IMR-90 (cell line): ENCODE data around the gene USP24. TPM values are rescaled to one million over a fixed set of nuclear protein-coding genes. Genes with fewer than 3 reads are reported as not detected.

Source experiments
- ATAC-seq: fragments of 200-7000 bp; cut with Tn5 transposase; 2 replicates; pipeline ENCODE4 v1.9.1; 2020; ENCODE audit warnings: low read depth, mild to moderate bottlenecking, moderate library complexity
- BruUV-seq: library from RNA; stranded (reverse); fragments of 400-500 nt; replicated peaks from 2 replicates; lab custom pipeline; 2021; lab: Mats Ljungman, UMichigan
- CTCF ChIA-PET: fragments of 300-600 bp; formaldehyde crosslinking; extraction: SDS; loops from one replicate; lab custom pipeline; 2021; ENCODE audit warnings: antibody characterized with exemption; lab: Yijun Ruan, JAX
- POLR2A ChIA-PET: fragments of 300-600 bp; sonication (Branson Sonifier 250); formaldehyde crosslinking; loops from one replicate; lab custom pipeline; 2022; ENCODE audit warnings: antibody characterized with exemption; ENCODE audit not compliant: unreplicated experiment; lab: Charles Lee
- DNase-seq: peaks from one replicate; pipeline ENCODE4 v3.0.0; 2013
- H2AFZ ChIP-seq: replicated peaks from 2 replicates; pipeline ENCODE3; 2013; ENCODE audit warnings: low read length, mild to moderate bottlenecking; ENCODE audit not compliant: poor library complexity
- H2AK5ac ChIP-seq: 2 replicates; pipeline ENCODE4 v1.6.1; 2013; ENCODE audit warnings: low read depth, low read length, inconsistent platforms
- H2AK9ac ChIP-seq: replicated peaks from 2 replicates; pipeline ENCODE3; 2013; ENCODE audit warnings: mild to moderate bottlenecking, low read depth, low read length, moderate library complexity; ENCODE audit not compliant: poor library complexity
- H2BK120ac ChIP-seq: 2 replicates; pipeline ENCODE4 v1.6.1; 2013; ENCODE audit warnings: low read depth, low read length, inconsistent platforms
- H2BK15ac ChIP-seq: 3 replicates; pipeline ENCODE4 v1.6.1; 2013; ENCODE audit warnings: low read depth, low read length, inconsistent platforms
- H2BK20ac ChIP-seq: 2 replicates; pipeline ENCODE4 v1.6.1; 2013; ENCODE audit warnings: low read depth, mild to moderate bottlenecking, inconsistent platforms, low read length, moderate library complexity
- H2BK5ac ChIP-seq: 2 replicates; pipeline ENCODE4 v1.6.1; 2013; ENCODE audit warnings: mild to moderate bottlenecking, low read depth, low read length, inconsistent platforms; ENCODE audit not compliant: poor library complexity, severe bottlenecking
- H3K14ac ChIP-seq: replicated peaks from 2 replicates; pipeline ENCODE4 v1.6.1; 2013; ENCODE audit warnings: low read depth, low read length, inconsistent platforms
- H3K18ac ChIP-seq: 2 replicates; pipeline ENCODE4 v1.6.1; 2013; ENCODE audit warnings: low read depth, low read length, control low read depth
- H3K23ac ChIP-seq: 2 replicates; pipeline ENCODE4 v1.6.1; 2013; ENCODE audit warnings: low read depth, low read length, inconsistent platforms
- H3K27ac ChIP-seq: 2 replicates; pipeline ENCODE4 v1.5.1; 2013; ENCODE audit warnings: mild to moderate bottlenecking, control low read depth, low read length; ENCODE audit not compliant: insufficient read depth
- H3K27me3 ChIP-seq: 2 replicates; pipeline ENCODE4 v1.6.1; 2013; ENCODE audit warnings: low read length; ENCODE audit not compliant: control insufficient read depth, insufficient read depth
- H3K36me3 ChIP-seq: 2 replicates; pipeline ENCODE4 v1.6.1; 2013; ENCODE audit warnings: low read length, mixed read lengths; ENCODE audit not compliant: control insufficient read depth, insufficient read depth
- H3K4ac ChIP-seq: 2 replicates; pipeline ENCODE4 v1.6.1; 2013; ENCODE audit warnings: low read depth, low read length, inconsistent platforms
- H3K4me1 ChIP-seq: 2 replicates; pipeline ENCODE4 v1.6.1; 2013; ENCODE audit warnings: low read length, mixed read lengths; ENCODE audit not compliant: control insufficient read depth, insufficient read depth
- H3K4me2 ChIP-seq: 2 replicates; pipeline ENCODE4 v1.6.1; 2013; ENCODE audit warnings: low read depth, mild to moderate bottlenecking, control low read depth, low read length, moderate library complexity
- H3K4me3 ChIP-seq: 2 replicates; pipeline ENCODE4 v1.5.1; 2013; ENCODE audit warnings: low read depth, mild to moderate bottlenecking, control low read depth, low read length, moderate library complexity; ENCODE audit not compliant: insufficient read depth
- H3K56ac ChIP-seq: 2 replicates; pipeline ENCODE4 v1.6.1; 2013; ENCODE audit warnings: low read length, inconsistent platforms; ENCODE audit not compliant: insufficient read depth; ENCODE audit errors: extremely low read depth
- H3K79me1 ChIP-seq, 2 experiments: 2 replicates each; pipeline ENCODE4 v1.6.1; 2013; ENCODE audit warnings: low read length in 2 of 2, inconsistent platforms in 1 of 2, low read depth in 1 of 2
- H3K9ac ChIP-seq: 2 replicates; pipeline ENCODE4 v1.6.1; 2013; ENCODE audit warnings: low read depth, low read length, control low read depth
- H3K9me1 ChIP-seq: 2 replicates; pipeline ENCODE4 v1.6.1; 2013; ENCODE audit warnings: low read length, inconsistent platforms; ENCODE audit not compliant: insufficient read depth
- H3K9me3 ChIP-seq: 2 replicates; pipeline ENCODE4 v1.6.1; 2013; ENCODE audit warnings: low read length; ENCODE audit not compliant: control insufficient read depth, insufficient read depth
- H4K20me1 ChIP-seq: 2 replicates; pipeline ENCODE4 v1.6.1; 2013; ENCODE audit warnings: low read length, inconsistent platforms; ENCODE audit not compliant: insufficient read depth
- H4K5ac ChIP-seq: 2 replicates; pipeline ENCODE4 v1.6.1; 2013; ENCODE audit warnings: mild to moderate bottlenecking, low read depth, low read length, control low read depth
- H4K8ac ChIP-seq, 2 experiments: 2 replicates each; pipeline ENCODE4 v1.6.1; 2013; ENCODE audit warnings: low read depth in 2 of 2, low read length in 2 of 2, control low read depth in 1 of 2, inconsistent platforms in 1 of 2
- H4K91ac ChIP-seq: 2 replicates; pipeline ENCODE4 v1.6.1; 2013; ENCODE audit warnings: low read depth, low read length, inconsistent platforms; ENCODE audit not compliant: insufficient read depth
- MAFK ChIP-seq: IDR thresholded peaks from 2 replicates; pipeline ENCODE4 v1.6.1; 2012; ENCODE audit warnings: low read depth, low read length, improper control_type of control experiment
- WGBS, 2 experiments: methylation state at CpG; one replicate each; pipeline versions ENCODE4 v1.1.5 to v1.1.7; 2013; ENCODE audit warnings: missing lambda C conversion rate in 2 of 2; ENCODE audit not compliant: insufficient read length in 1 of 2; ENCODE audit errors: extremely low coverage in 2 of 2; 5-methylcytosine and 5-hydroxymethylcytosine counted together
- dilution Hi-C: fragments of 300-500 bp; cut with HindIII; formaldehyde crosslinking; loops from one replicate; pipeline ENCODE4 v1.14.3; 2018; ENCODE audit warnings: low sequenced_read_pairs; ENCODE audit not compliant: unreplicated experiment
- in situ Hi-C: fragments of 300-500 bp; cut with MboI; formaldehyde crosslinking; loops from 3 replicates; pipeline ENCODE4 v1.14.3; 2019; ENCODE audit warnings: low sequenced_read_pairs, inconsistent platforms, mixed read lengths
- intact Hi-C: fragments of 100-400 bp; cut with micrococcal nuclease; formaldehyde crosslinking; loops from 2 replicates; pipeline ENCODE4 v1.10.0; 2022
- polyA plus RNA-seq, 3 experiments: library from polyadenylated mRNA; depleted of rRNA; stranded (reverse); fragments of >200 nt; gene quantifications; 2 replicates each; pipeline ENCODE4 v1.2.3, GENCODE V29; 2012; ENCODE audit warnings: low replicate concordance in 1 of 3
- total RNA-seq: library from RNA; depleted of rRNA; stranded (reverse); fragments of >200 nt; gene quantifications from 2 replicates; pipeline ENCODE4 v1.2.3, GENCODE V29; 2012

USP24 gene
- total and polyA plus RNA-seq, 2 of the 4 experiments (the other 2 are of a cell fraction) = 8.4 to 36.7 TPM

- Histone ChIP-seq H2BK5ac (no peak overlapping the region), H3K18ac (no peak overlapping the region), H2BK15ac (no peak overlapping the region), H2AFZ (no peak overlapping the region), H3K79me1 (peaks cover 37 to 65% of the 10 kb centered on the region in 2 experiments), H2BK120ac (no peak overlapping the region), H3K27ac (no peak overlapping the region), H2BK20ac (no peak overlapping the region), H4K91ac (no peak overlapping the region), H3K27me3 (no peaks in the 10 kb centered on the region), H3K4me3 (no peak overlapping the region), H3K4me2 (no peak overlapping the region), H2AK9ac (no peak overlapping the region), H2AK5ac (no peak overlapping the region), H3K4me1 (peaks cover 7% of the 10 kb centered on the region), H3K36me3 (peaks cover 1% of the 10 kb centered on the region; the same call in 1 of the 2 replicates), H3K4ac (no peak overlapping the region), H3K9ac (no peak overlapping the region), H4K8ac (no peak overlapping the region), H4K20me1 (peaks cover 49% of the 10 kb centered on the region; the same call in 1 of the 2 replicates), H3K14ac (no peak overlapping the region), H3K23ac (no peak overlapping the region), H4K5ac (no peak overlapping the region), H3K9me3 (no peaks in the 10 kb centered on the region), H3K9me1 (peaks cover 13% of the 10 kb centered on the region), H3K56ac (no peak overlapping the region)
- TF ChIP-seq MAFK = no peak
- 71% methylated on average over 1 of the region's 5 CpGs; no CpG with 5 or more reads in 1 of the 2 experiments for WGBS, 2 experiments
- DNase-seq (no peak), ATAC-seq (no peak)
- CTCF ChIA-PET = interaction anchor here (1.2 kb wide), 1 partner anchor 13 kb away, joined by 3 read pairs; no protein-coding TSS in a partner anchor
- in situ Hi-C loops (no loop called here), intact Hi-C loops (no loop called here), dilution Hi-C loops (no loop called here)
- BruUV-seq = no TSS peak
- POLR2A ChIA-PET = no interaction called here
These were observed 18.6 kb downstream of the USP24 start for GRCh38 chr1:55196433-55197035.
